Measurements from ENCODE around the gene CACNA1I. TPM values are rescaled to one million over a fixed set of nuclear protein-coding genes. Genes with fewer than 3 reads are reported as not detected.

Gene CACNA1I
- total and polyA plus RNA-seq, 9 donors: 0.04 to 0.14 (median 0.09) TPM

DNA sequence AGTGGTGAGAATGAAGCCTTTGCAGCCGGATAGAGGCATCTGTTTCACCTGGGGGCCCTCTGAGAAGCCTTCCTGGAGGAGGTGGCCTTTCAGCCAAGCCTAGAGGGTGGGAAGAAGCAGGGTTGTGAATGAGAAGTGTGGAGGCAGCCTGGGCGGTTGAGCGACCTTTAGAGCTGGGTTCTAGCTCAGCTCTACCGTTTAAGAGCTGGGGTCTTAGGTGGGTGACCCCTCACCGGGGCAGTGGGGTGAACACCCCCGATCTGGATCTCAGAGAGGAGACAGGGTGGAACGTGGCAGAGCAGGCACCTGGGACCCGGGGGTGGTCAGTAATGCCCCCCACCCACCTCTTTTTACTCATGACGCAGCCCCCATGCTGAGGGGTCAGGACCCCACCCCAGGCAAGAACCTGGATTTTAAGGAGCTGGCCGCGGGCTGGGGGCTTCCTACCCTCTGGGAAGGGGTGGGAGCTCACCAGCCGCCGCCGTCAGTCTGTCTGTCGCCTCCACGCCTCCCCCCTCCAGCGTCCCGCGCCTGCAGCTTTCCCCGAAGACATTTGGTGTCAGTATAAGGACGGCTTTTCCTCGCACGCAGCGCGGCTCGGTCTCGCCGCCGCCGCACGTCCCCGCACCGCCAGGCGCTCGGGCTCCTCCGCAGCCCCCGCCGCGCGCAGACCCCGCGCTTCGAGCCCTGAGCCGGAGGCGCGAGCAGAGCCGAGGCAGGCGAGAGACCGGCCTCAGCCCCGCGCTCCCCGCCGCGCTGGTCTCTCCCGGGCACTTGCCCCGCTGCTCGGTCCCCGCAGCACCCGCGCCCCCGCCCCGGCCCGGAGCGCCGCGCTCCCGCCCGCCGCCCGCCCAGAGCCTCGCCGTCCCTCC lies 13.3 kb upstream of the CACNA1I start:
- Histone ChIP-seq H3K36me3 (ENCODE audit: control insufficient read depth, insufficient read depth, low read length) (no peaks in the 10 kb centered on the region), H3K27ac (ENCODE audit: low read length) (no peak overlapping the region), H3K9me3 (replicated peaks; ENCODE audit: control insufficient read depth, low read depth, low read length) (no peaks in the 10 kb centered on the region), H3K4me1 (ENCODE audit: control insufficient read depth, insufficient read depth, low read length) (peaks cover 9% of the 10 kb centered on the region), H3K27me3 (ENCODE audit: control insufficient read depth, insufficient read depth, low read length) (peaks cover 76% of the 10 kb centered on the region), H3K4me3 (ENCODE audit: low read length) (no peak overlapping the region)
- DNase-seq: peak; percentile 30
- 2% methylated on average over 52 of the region's 72 CpGs for WGBS (ENCODE audit: insufficient coverage)

- Histone ChIP-seq H3K4me3 (ENCODE audit: low read length) (no peak overlapping the region), H3K36me3 (ENCODE audit: control insufficient read depth, insufficient read depth, low read length) (no peaks in the 10 kb centered on the region), H3K4me1 (ENCODE audit: control insufficient read depth, insufficient read depth, low read length) (peaks cover 9% of the 10 kb centered on the region), H3K27ac (ENCODE audit: low read length) (no peak overlapping the region), H3K27me3 (ENCODE audit: control insufficient read depth, insufficient read depth, low read length) (peaks cover 74% of the 10 kb centered on the region), H3K9me3 (replicated peaks; ENCODE audit: control insufficient read depth, low read depth, low read length) (no peaks in the 10 kb centered on the region)
- WGBS (ENCODE audit: insufficient coverage): 3% methylated on average over 26 of the region's 34 CpGs
- no peak for DNase-seq
Observed at GRCh38 chr22:39558254-39558727, 12.3 kb upstream of the CACNA1I start.

GRCh38 chr22:39558950-39559349 lies 11.6 kb upstream of the CACNA1I start:
- peaks cover 73% of the 10 kb centered on the region for H3K27me3 ChIP-seq (ENCODE audit: control insufficient read depth, insufficient read depth, low read length)
- no peak overlapping the region for H3K4me3 ChIP-seq (ENCODE audit: low read length)
- H3K36me3 ChIP-seq (ENCODE audit: control insufficient read depth, insufficient read depth, low read length): no peaks in the 10 kb centered on the region
- peaks cover 9% of the 10 kb centered on the region for H3K4me1 ChIP-seq (ENCODE audit: control insufficient read depth, insufficient read depth, low read length)
- no peak overlapping the region for H3K27ac ChIP-seq (ENCODE audit: low read length)
- 79% methylated on average over 10 of the region's 14 CpGs for WGBS (ENCODE audit: insufficient coverage)
- no peak for DNase-seq
- no peaks in the 10 kb centered on the region for H3K9me3 ChIP-seq (replicated peaks; ENCODE audit: control insufficient read depth, low read depth, low read length)

DNA sequence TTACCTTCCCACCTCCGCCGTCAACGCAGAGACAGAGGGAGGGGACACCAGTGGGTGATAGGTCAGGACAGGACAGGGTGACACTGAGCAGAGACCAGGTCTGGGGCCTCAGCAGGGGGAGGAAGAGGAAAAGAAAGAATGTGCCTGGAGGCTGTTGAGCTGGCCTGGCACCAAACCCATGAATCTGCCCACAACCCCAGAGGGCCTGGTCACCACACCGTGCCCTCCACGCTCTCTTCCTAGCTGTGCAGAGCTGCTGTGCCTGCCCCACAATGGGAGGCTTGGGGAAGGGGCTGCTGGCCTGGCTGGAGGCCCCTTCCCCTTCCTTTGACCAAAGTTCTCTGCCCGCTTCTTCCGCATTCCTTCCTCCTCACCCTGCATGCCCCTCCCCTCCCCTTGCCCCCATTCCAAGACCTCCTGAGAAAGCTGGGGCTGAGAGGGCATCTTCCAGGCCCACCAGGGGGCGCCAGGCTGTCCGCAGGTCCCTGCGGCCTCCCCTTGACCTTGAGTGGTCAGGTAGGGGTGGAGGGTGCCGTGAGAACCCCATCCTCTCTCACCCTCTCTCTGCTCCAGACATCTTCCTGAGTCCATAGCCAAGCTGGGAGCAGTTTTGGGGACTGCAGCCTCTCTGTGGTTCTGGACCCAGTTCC lies 11.0 kb upstream of the CACNA1I start:
- Histone ChIP-seq H3K27me3 (ENCODE audit: control insufficient read depth, insufficient read depth, low read length) (peaks cover 68% of the 10 kb centered on the region), H3K36me3 (ENCODE audit: control insufficient read depth, insufficient read depth, low read length) (no peaks in the 10 kb centered on the region), H3K9me3 (replicated peaks; ENCODE audit: control insufficient read depth, low read depth, low read length) (no peaks in the 10 kb centered on the region), H3K4me1 (ENCODE audit: control insufficient read depth, insufficient read depth, low read length) (peaks cover 4% of the 10 kb centered on the region), H3K27ac (ENCODE audit: low read length) (no peak overlapping the region), H3K4me3 (ENCODE audit: low read length) (no peak overlapping the region)
- WGBS (ENCODE audit: insufficient coverage): 30% methylated on average over 2 of the region's 11 CpGs
- DNase-seq: no peak

DNA sequence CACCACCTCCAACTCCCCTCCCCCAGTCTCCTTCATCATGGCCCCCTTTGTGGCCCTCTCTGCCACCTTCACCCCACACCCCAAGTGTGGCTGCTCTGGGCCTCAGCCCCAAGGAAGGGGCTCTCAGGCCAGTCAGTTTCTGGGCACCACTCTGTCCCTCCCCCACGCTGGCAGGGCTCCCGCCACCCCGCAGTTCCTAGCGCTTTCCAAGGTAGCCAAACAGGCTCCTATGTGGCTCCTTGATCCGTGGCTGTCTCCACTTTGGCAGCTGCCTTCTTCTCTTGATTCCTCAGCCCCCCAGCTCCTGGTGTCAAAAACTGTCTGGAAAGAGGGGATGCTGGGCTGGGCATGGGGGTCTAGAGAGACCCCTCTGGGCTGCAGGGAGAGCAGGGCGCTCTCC lies 10.4 kb upstream of the CACNA1I start:
- Histone ChIP-seq H3K9me3 (replicated peaks; ENCODE audit: control insufficient read depth, low read depth, low read length) (no peaks in the 10 kb centered on the region), H3K4me3 (ENCODE audit: low read length) (no peak overlapping the region), H3K36me3 (ENCODE audit: control insufficient read depth, insufficient read depth, low read length) (no peaks in the 10 kb centered on the region), H3K27me3 (ENCODE audit: control insufficient read depth, insufficient read depth, low read length) (peaks cover 68% of the 10 kb centered on the region), H3K4me1 (ENCODE audit: control insufficient read depth, insufficient read depth, low read length) (peaks cover 4% of the 10 kb centered on the region), H3K27ac (ENCODE audit: low read length) (no peak overlapping the region)
- DNase-seq: no peak
- WGBS (ENCODE audit: insufficient coverage): 100% methylated on average over 1 of the region's 6 CpGs

- Histone ChIP-seq H3K27me3 (ENCODE audit: control insufficient read depth, insufficient read depth, low read length) (peaks cover 48% of the 10 kb centered on the region), H3K36me3 (ENCODE audit: control insufficient read depth, insufficient read depth, low read length) (no peaks in the 10 kb centered on the region), H3K27ac (ENCODE audit: low read length) (no peak overlapping the region), H3K4me1 (ENCODE audit: control insufficient read depth, insufficient read depth, low read length) (peaks cover 4% of the 10 kb centered on the region), H3K9me3 (replicated peaks; ENCODE audit: control insufficient read depth, low read depth, low read length) (no peaks in the 10 kb centered on the region), H3K4me3 (ENCODE audit: low read length) (no peak overlapping the region)
- WGBS (ENCODE audit: insufficient coverage): 68% methylated on average over 9 of the region's 9 CpGs
- DNase-seq: no peak
Observed at GRCh38 chr22:39562839-39563489, 7.6 kb upstream of the CACNA1I start.

DNA sequence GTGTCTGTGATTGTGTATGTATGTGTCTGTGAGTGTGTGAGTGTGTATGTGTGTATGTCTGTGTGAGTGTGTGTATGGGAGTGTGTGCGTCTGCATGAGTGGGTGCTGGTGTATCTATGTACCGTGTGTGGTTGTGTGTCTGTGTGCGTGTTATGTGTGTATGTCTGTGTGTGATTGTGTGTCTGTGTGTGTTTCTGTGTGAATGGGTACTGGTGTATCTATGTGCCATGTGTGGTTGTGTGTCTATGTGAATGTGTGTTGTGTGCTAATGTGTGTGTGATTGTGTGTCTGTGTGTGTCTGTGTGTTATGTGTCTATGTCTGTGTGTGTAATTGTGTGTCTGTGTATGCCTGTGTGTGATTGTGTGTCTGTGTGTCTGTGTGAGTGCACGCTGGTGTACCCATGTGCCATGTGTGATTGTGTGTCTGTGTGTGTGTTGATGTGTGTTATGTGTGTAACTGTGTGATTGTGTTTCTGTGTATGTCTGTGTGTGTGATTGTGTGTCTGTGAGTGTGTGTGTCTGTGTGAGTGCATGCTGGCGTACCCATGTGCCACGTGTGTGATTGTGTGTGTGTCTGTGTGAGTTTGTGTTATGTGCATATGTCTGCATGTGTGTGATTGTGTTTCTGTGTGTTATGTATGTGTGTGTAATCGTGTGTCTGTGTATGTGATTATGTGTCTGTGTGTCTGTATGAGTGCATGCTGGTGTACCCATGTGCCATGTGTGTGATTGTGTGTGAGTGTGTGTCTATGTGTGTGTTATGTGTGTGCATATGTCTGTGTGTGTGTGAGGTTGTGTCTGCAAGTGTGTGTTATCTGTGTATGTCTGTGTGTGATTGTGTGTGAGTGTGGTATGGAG lies 6.8 kb upstream of the CACNA1I start:
- H3K27me3 ChIP-seq (ENCODE audit: control insufficient read depth, insufficient read depth, low read length): peaks cover 40% of the 10 kb centered on the region

GRCh38 chr22:39565414-39565944 lies 5.1 kb upstream of the CACNA1I start:
- H3K27me3 ChIP-seq (ENCODE audit: control insufficient read depth, insufficient read depth, low read length): peaks cover 26% of the 10 kb centered on the region
- WGBS (ENCODE audit: insufficient coverage): 97% methylated on average over 5 of the region's 5 CpGs
- DNase-seq: no peak
- no peaks in the 10 kb centered on the region for H3K9me3 ChIP-seq (replicated peaks; ENCODE audit: control insufficient read depth, low read depth, low read length)
- H3K27ac ChIP-seq (ENCODE audit: low read length): no peak overlapping the region
- H3K4me1 ChIP-seq (ENCODE audit: control insufficient read depth, insufficient read depth, low read length): no peaks in the 10 kb centered on the region
- no peaks in the 10 kb centered on the region for H3K36me3 ChIP-seq (ENCODE audit: control insufficient read depth, insufficient read depth, low read length)
- no peak overlapping the region for H3K4me3 ChIP-seq (ENCODE audit: low read length)

More for the DNA sequence above, 6.8 kb upstream of the CACNA1I start:
- H3K4me3 ChIP-seq (ENCODE audit: low read length): no peak overlapping the region
- no peak for DNase-seq
- H3K27ac ChIP-seq (ENCODE audit: low read length): no peak overlapping the region
- no peaks in the 10 kb centered on the region for H3K9me3 ChIP-seq (replicated peaks; ENCODE audit: control insufficient read depth, low read depth, low read length)
- H3K36me3 ChIP-seq (ENCODE audit: control insufficient read depth, insufficient read depth, low read length): no peaks in the 10 kb centered on the region
- H3K4me1 ChIP-seq (ENCODE audit: control insufficient read depth, insufficient read depth, low read length): no peaks in the 10 kb centered on the region
- 85% methylated on average over 7 of the region's 7 CpGs for WGBS (ENCODE audit: insufficient coverage)

GRCh38 chr22:39567135-39567946 lies 3.2 kb upstream of the CACNA1I start:
- WGBS (ENCODE audit: insufficient coverage): 36% methylated on average over 14 of the region's 14 CpGs
- no peaks in the 10 kb centered on the region for H3K4me1 ChIP-seq (ENCODE audit: control insufficient read depth, insufficient read depth, low read length)
- peaks cover 10% of the 10 kb centered on the region for H3K27me3 ChIP-seq (ENCODE audit: control insufficient read depth, insufficient read depth, low read length)
- no peak for DNase-seq
- H3K4me3 ChIP-seq (ENCODE audit: low read length): no peak overlapping the region
- no peaks in the 10 kb centered on the region for H3K36me3 ChIP-seq (ENCODE audit: control insufficient read depth, insufficient read depth, low read length)
- no peaks in the 10 kb centered on the region for H3K9me3 ChIP-seq (replicated peaks; ENCODE audit: control insufficient read depth, low read depth, low read length)
- no peak overlapping the region for H3K27ac ChIP-seq (ENCODE audit: low read length)
